ENCODE measurements around the gene GNB4. TPM values are rescaled to one million over a fixed set of nuclear protein-coding genes. Genes with fewer than 3 reads are reported as not detected.

GNB4 gene
- total and polyA plus RNA-seq, 2 donors (not counting 1 experiment from before 2014, with no cell fraction given) = 7.6 to 24.6 TPM

- ChIA-PET POLR2A (no interaction called here), CTCF (no interaction called here)
- Mint-ChIP-seq H3K4me3 (no peak overlapping the region), H3K27ac (no peak overlapping the region), H3K27me3 (no peaks in the 10 kb centered on the region), H3K9me3 (ENCODE audit: insufficient read depth) (no peaks in the 10 kb centered on the region), H3K4me1 (no peaks in the 10 kb centered on the region)
- DNase-seq = no peak
- no peak for ATAC-seq (ENCODE audit: low read depth)
- no peak overlapping the region for H3K4me2 ChIP-seq (replicated peaks; ENCODE audit: low read depth, low read length, poor library complexity, severe bottlenecking)
- H3K4me3 ChIP-seq (ENCODE audit: control extremely low read depth in 1 of 5, extremely low read depth in 1 of 5, insufficient read depth in 1 of 5, low read depth in 2 of 5, low read length in 4 of 5) = no peak overlapping the region
- no peak overlapping the region for H3K27ac ChIP-seq (ENCODE audit: low read length in 2 of 2)
- H3K9ac ChIP-seq (ENCODE audit: low read length) = no peak overlapping the region
- H3K9me3 ChIP-seq (ENCODE audit: control extremely low read depth in 1 of 3, control insufficient read depth in 2 of 3, insufficient read depth in 1 of 3, low read length in 2 of 3) = no peaks in the 10 kb centered on the region
- no peaks in the 10 kb centered on the region for H3K4me1 ChIP-seq (ENCODE audit: control insufficient read depth in 2 of 2, insufficient read depth in 2 of 2, low read length in 2 of 2)
- no peaks in the 10 kb centered on the region for H3K27me3 ChIP-seq (replicated peaks in 1 of 4; ENCODE audit: control extremely low read depth in 1 of 4, control insufficient read depth in 3 of 4, insufficient read depth in 4 of 4, low read length in 3 of 4)
- peaks cover 7% of the 10 kb centered on the region for H3K79me2 ChIP-seq (ENCODE audit: control insufficient read depth, insufficient read depth, low read length)
- intact Hi-C loops (cut with micrococcal nuclease) = no loop called here
- H2AFZ ChIP-seq (ENCODE audit: insufficient read depth, low read depth, low read length, poor library complexity, severe bottlenecking) = no peak overlapping the region
- H4K20me1 ChIP-seq (ENCODE audit: control insufficient read depth, insufficient read depth, low read length, poor library complexity, severe bottlenecking) = peaks cover 13% of the 10 kb centered on the region
- TF ChIP-seq EZH2 (IDR thresholded peaks at IDR 0.05; ENCODE audit: borderline replicate concordance, insufficient read depth, low read depth, low read length, poor library complexity, severe bottlenecking) = no peak
- TF ChIP-seq CTCF (IDR thresholded peaks at IDR 0.05) = no peak
- H3K36me3 ChIP-seq (replicated peaks in 1 of 2; ENCODE audit: control extremely low read depth in 1 of 2, control insufficient read depth in 1 of 2, extremely low read depth in 1 of 2, insufficient read depth in 2 of 2, low read length in 1 of 2) = peaks cover 19 to 80% of the 10 kb centered on the region in 2 experiments
- whole genome bisulfite sequencing (ENCODE audit: insufficient coverage) = no CpG with 5 or more reads among the region's 5 CpGs
These were observed 87.9 kb downstream of the GNB4 start for GRCh38 chr3:179363332-179363731.

- no CpG with 5 or more reads among the region's 1 CpG for WGBS (ENCODE audit: insufficient coverage)
- Mint-ChIP-seq H3K27ac (peak overlapping the region; percentile 32), H3K4me3 (no peak overlapping the region), H3K9me3 (ENCODE audit: insufficient read depth) (no peaks in the 10 kb centered on the region), H3K4me1 (peaks cover 20% of the 10 kb centered on the region), H3K27me3 (no peaks in the 10 kb centered on the region)
- Histone ChIP-seq H3K4me2 (replicated peaks; ENCODE audit: low read depth, low read length, poor library complexity, severe bottlenecking) (no peak overlapping the region), H4K20me1 (ENCODE audit: control insufficient read depth, insufficient read depth, low read length, poor library complexity, severe bottlenecking) (peaks cover 49% of the 10 kb centered on the region), H3K9ac (ENCODE audit: low read length) (no peak overlapping the region), H2AFZ (ENCODE audit: insufficient read depth, low read depth, low read length, poor library complexity, severe bottlenecking) (no peak overlapping the region), H3K79me2 (ENCODE audit: control insufficient read depth, insufficient read depth, low read length) (peaks cover 51% of the 10 kb centered on the region), H3K27me3 (replicated peaks in 1 of 4; ENCODE audit: control extremely low read depth in 1 of 4, control insufficient read depth in 3 of 4, insufficient read depth in 4 of 4, low read length in 3 of 4) (no peaks in the 10 kb centered on the region), H3K36me3 (replicated peaks in 1 of 2; ENCODE audit: control extremely low read depth in 1 of 2, control insufficient read depth in 1 of 2, extremely low read depth in 1 of 2, insufficient read depth in 2 of 2, low read length in 1 of 2) (peaks cover 17 to 85% of the 10 kb centered on the region in 2 experiments), H3K4me3 (ENCODE audit: control extremely low read depth in 1 of 5, extremely low read depth in 1 of 5, insufficient read depth in 1 of 5, low read depth in 2 of 5, low read length in 4 of 5) (no peak overlapping the region), H3K4me1 (ENCODE audit: control insufficient read depth in 2 of 2, insufficient read depth in 2 of 2, low read length in 2 of 2) (peaks cover 5 to 8% of the 10 kb centered on the region in 2 donors), H3K9me3 (ENCODE audit: control extremely low read depth in 1 of 3, control insufficient read depth in 2 of 3, insufficient read depth in 1 of 3, low read length in 2 of 3) (no peaks in the 10 kb centered on the region), H3K27ac (ENCODE audit: low read length in 2 of 2) (peak overlapping the region in 1 of 2 donors; percentile 12)
- ATAC-seq (ENCODE audit: low read depth) (no peak), DNase-seq (no peak)
- no peak for TF ChIP-seq CTCF (IDR thresholded peaks at IDR 0.05)
- TF ChIP-seq EZH2 (IDR thresholded peaks at IDR 0.05; ENCODE audit: borderline replicate concordance, insufficient read depth, low read depth, low read length, poor library complexity, severe bottlenecking) = no peak
- POLR2A ChIA-PET = no interaction called here
- intact Hi-C loops (cut with micrococcal nuclease) = no loop called here
- CTCF ChIA-PET = no interaction called here
These were observed 95.3 kb downstream of the GNB4 start for GRCh38 chr3:179355996-179356395.

Data from B cell (primary cell).